ENCODE results near the gene CTIF.

DNA sequence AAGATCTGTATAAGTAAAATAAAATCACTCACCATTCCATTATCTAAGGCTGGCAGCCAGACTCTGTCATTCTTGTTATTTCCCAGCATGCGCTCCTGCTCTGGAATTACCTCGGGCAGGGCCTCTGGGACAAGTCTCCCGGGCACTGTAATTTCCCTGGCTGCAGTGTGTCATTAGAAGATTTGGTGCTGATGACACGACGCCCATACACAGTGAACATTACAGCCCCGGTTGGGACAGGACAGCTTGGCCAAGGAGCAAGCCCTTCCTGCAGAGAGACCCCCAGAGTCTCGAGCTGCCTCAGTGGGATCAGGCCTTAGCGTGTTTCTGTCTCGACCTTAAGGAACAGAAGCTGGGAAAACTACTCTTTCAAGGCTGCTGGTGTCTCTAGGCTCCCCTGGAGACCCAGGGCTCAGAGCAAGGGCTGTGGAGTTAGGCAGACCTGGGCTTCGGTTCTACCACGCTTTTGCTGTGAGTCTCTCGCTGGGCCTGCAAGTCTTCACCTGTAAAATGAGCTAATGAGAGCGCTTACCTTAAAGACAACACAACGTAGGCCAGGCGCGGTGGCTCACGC, 372.2 kb downstream of the CTIF start:
- TF ChIP-seq, protein P1, sequence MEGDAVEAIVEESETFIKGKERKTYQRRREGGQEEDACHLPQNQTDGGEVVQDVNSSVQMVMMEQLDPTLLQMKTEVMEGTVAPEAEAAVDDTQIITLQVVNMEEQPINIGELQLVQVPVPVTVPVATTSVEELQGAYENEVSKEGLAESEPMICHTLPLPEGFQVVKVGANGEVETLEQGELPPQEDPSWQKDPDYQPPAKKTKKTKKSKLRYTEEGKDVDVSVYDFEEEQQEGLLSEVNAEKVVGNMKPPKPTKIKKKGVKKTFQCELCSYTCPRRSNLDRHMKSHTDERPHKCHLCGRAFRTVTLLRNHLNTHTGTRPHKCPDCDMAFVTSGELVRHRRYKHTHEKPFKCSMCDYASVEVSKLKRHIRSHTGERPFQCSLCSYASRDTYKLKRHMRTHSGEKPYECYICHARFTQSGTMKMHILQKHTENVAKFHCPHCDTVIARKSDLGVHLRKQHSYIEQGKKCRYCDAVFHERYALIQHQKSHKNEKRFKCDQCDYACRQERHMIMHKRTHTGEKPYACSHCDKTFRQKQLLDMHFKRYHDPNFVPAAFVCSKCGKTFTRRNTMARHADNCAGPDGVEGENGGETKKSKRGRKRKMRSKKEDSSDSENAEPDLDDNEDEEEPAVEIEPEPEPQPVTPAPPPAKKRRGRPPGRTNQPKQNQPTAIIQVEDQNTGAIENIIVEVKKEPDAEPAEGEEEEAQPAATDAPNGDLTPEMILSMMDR (IDR thresholded peaks at IDR 0.05; ENCODE audit: low read length) = no peak
- TF ChIP-seq EZH2phosphoT487 (IDR thresholded peaks at IDR 0.05; ENCODE audit: low read length) = no peak
- TF ChIP-seq EZH2 (optimal IDR thresholded peaks at IDR 0.05; ENCODE audit: low read depth, low read length) = no peak

All from MM.1S (cell line).